ENCODE measurements around the gene LDHA. TPM values are rescaled to one million over a fixed set of nuclear protein-coding genes. Genes with fewer than 3 reads are reported as not detected.

LDHA gene
- total RNA-seq, 1 experiment from 2014 or later: 739 TPM

DNA sequence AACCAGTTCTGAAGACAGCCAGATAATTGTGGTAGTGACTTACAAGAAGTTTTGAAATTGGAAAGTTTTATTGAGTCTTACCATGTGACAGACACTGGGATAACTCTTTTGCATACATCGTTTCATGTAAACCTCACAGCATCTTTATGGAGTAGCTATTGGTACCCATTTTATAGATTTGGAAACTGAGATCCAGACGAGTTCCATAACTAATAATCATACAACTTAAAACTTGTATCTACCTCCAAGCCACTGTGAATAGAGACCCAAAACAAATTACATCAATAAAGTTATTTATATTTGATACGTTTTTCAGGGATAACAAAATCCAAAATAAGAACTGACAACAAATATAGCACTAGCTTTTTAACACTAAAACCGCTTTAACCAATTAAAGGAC is 35.7 kb upstream of the LDHA start:
- no TSS peak for BruUV-seq (replicated peaks)
- H3K4me1 Mint-ChIP-seq (ENCODE audit: insufficient read depth, unreplicated experiment): no peaks in the 10 kb centered on the region
- intact Hi-C loops (cut with micrococcal nuclease): no loop called here
- H3K9me3 Mint-ChIP-seq (ENCODE audit: unreplicated experiment): no peaks in the 10 kb centered on the region
- CTCF ChIA-PET: interaction anchor here (1.2 kb wide), 1 partner anchor 37 kb away, joined by 3 read pairs; no protein-coding TSS in a partner anchor
- DNase-seq (ENCODE audit: unreplicated experiment): no peak
- H3K4me3 Mint-ChIP-seq (ENCODE audit: unreplicated experiment): no peak overlapping the region
- H3K27me3 Mint-ChIP-seq (ENCODE audit: insufficient read depth, unreplicated experiment): no peaks in the 10 kb centered on the region
- no peak overlapping the region for H3K27ac Mint-ChIP-seq (ENCODE audit: low read depth, unreplicated experiment)
- POLR2A ChIA-PET: interaction anchor here (0.8 to 1.0 kb wide), 2 partner anchors 10 to 36 kb away, joined by 3 read pairs; partner anchors contain the start of gene LDHA
- peaks cover 98% of the 10 kb centered on the region for H3K36me3 Mint-ChIP-seq (ENCODE audit: insufficient read depth, unreplicated experiment)
- TF ChIP-seq, protein P1, sequence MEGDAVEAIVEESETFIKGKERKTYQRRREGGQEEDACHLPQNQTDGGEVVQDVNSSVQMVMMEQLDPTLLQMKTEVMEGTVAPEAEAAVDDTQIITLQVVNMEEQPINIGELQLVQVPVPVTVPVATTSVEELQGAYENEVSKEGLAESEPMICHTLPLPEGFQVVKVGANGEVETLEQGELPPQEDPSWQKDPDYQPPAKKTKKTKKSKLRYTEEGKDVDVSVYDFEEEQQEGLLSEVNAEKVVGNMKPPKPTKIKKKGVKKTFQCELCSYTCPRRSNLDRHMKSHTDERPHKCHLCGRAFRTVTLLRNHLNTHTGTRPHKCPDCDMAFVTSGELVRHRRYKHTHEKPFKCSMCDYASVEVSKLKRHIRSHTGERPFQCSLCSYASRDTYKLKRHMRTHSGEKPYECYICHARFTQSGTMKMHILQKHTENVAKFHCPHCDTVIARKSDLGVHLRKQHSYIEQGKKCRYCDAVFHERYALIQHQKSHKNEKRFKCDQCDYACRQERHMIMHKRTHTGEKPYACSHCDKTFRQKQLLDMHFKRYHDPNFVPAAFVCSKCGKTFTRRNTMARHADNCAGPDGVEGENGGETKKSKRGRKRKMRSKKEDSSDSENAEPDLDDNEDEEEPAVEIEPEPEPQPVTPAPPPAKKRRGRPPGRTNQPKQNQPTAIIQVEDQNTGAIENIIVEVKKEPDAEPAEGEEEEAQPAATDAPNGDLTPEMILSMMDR (IDR thresholded peaks at IDR 0.05; ENCODE audit: unreplicated experiment): no peak

DNA sequence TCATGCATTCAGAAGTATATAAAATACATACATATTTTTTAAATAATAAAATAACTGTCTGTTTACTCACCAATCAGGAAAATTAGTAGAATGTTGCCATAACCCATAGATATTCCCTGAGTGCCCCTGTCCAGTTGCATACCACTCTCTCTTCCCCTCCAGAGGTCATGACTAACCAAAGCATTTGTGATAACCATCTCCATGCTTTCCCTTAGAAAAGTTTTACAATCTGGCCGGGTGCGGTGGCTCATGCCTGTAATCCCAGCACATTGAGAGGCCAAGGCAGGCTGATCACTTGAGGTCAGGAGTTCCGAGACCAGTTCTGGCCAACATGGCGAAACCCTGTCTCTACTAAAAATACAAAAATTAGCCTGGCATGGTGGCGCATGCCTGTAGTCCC is 33.2 kb upstream of the LDHA start:
- Mint-ChIP-seq H3K27ac (ENCODE audit: low read depth, unreplicated experiment) (no peak overlapping the region), H3K27me3 (ENCODE audit: insufficient read depth, unreplicated experiment) (no peaks in the 10 kb centered on the region), H3K4me3 (ENCODE audit: unreplicated experiment) (no peak overlapping the region), H3K9me3 (ENCODE audit: unreplicated experiment) (no peaks in the 10 kb centered on the region), H3K36me3 (ENCODE audit: insufficient read depth, unreplicated experiment) (peaks cover 96% of the 10 kb centered on the region), H3K4me1 (ENCODE audit: insufficient read depth, unreplicated experiment) (no peaks in the 10 kb centered on the region)
- no peak for DNase-seq (ENCODE audit: unreplicated experiment)
- ChIA-PET POLR2A (interaction anchor here (0.7 kb wide), 1 partner anchor 29 kb away, joined by 3 read pairs; no protein-coding TSS in a partner anchor), CTCF (interaction anchor here (0.8 to 1.9 kb wide), 2 partner anchors 8 to 117 kb away, joined by 3 to 5 read pairs; no protein-coding TSS in a partner anchor)
- TF ChIP-seq, protein P1 (IDR thresholded peaks at IDR 0.05; ENCODE audit: unreplicated experiment): no peak
- intact Hi-C loops (cut with micrococcal nuclease): no loop called here
- BruUV-seq (replicated peaks): no TSS peak

DNA sequence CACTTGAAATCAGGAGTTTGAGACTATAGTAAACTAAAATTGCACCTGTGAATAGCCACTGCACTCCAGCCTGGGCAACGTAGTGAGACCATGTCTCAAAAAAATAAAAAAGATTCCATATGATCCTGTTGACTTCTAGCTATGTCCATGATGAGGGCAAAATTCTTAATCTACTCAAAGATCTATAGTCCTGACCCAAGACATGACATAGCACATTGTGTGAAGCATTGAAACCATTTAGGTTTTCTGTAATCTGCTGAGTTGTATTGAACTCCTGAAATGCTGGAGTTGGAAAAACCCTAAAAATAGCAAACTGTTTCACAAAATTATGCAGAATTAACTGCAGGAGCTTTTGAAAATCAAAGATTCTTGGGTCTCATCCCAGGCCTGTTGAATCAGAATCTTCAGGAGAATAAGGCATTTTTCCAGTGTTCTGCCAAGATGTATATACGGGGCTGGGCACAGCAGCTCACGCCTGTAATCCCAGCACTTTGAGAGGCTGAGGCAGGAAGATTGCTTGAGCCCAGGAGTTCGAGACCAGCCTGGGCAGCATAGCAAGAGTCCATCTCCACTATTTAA is 29.8 kb upstream of the LDHA start:
- Mint-ChIP-seq H3K4me1 (ENCODE audit: insufficient read depth, unreplicated experiment) (peaks cover 6% of the 10 kb centered on the region), H3K9me3 (ENCODE audit: unreplicated experiment) (no peaks in the 10 kb centered on the region), H3K27me3 (ENCODE audit: insufficient read depth, unreplicated experiment) (no peaks in the 10 kb centered on the region), H3K36me3 (ENCODE audit: insufficient read depth, unreplicated experiment) (peaks cover 77% of the 10 kb centered on the region), H3K4me3 (ENCODE audit: unreplicated experiment) (no peak overlapping the region), H3K27ac (ENCODE audit: low read depth, unreplicated experiment) (no peak overlapping the region)
- intact Hi-C loops (cut with micrococcal nuclease): no loop called here
- BruUV-seq (replicated peaks): no TSS peak
- CTCF ChIA-PET: interaction anchor here (0.7 to 1.0 kb wide), 3 partner anchors 16 to 120 kb away, joined by 3 to 4 read pairs (median 3); no protein-coding TSS in a partner anchor
- POLR2A ChIA-PET: interaction anchor here (1.7 kb wide), 2 partner anchors 12 to 30 kb away, joined by 6 to 8 read pairs; partner anchors contain the start of gene LDHA
- TF ChIP-seq, protein P1 (IDR thresholded peaks at IDR 0.05; ENCODE audit: unreplicated experiment): no peak
- DNase-seq (ENCODE audit: unreplicated experiment): no peak

DNA sequence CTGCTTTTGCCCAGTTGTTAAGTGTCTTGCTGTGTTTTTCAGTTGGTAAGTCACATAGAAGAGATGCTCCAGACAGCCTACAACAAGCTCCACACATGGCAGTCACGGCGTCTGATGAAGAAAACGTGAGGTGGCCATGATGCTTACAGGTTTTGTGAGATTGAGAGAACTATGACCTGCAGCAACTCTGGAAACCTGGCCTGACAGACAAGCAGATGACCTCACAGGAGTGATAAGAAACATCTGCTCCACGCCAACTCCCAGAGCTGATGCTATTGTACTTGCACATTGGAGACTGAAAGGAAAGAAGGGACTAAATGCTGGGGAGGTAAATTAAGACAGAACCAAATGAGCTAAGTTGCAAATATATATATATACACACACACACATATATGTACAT is 28.6 kb upstream of the LDHA start:
- intact Hi-C loops (cut with micrococcal nuclease): no loop called here
- Mint-ChIP-seq H3K36me3 (ENCODE audit: insufficient read depth, unreplicated experiment) (peaks cover 65% of the 10 kb centered on the region), H3K27me3 (ENCODE audit: insufficient read depth, unreplicated experiment) (no peaks in the 10 kb centered on the region), H3K27ac (ENCODE audit: low read depth, unreplicated experiment) (no peak overlapping the region), H3K4me1 (ENCODE audit: insufficient read depth, unreplicated experiment) (peaks cover 6% of the 10 kb centered on the region), H3K9me3 (ENCODE audit: unreplicated experiment) (no peaks in the 10 kb centered on the region), H3K4me3 (ENCODE audit: unreplicated experiment) (no peak overlapping the region)
- BruUV-seq (replicated peaks): no TSS peak
- ChIA-PET POLR2A (interaction anchor here (0.6 to 1.4 kb wide), 3 partner anchors 18 to 30 kb away, joined by 3 to 4 read pairs (median 3); partner anchors contain the start of gene LDHA), CTCF (interaction anchor here (0.6 to 1.1 kb wide), 4 partner anchors 122 to 1599 kb away, joined by 3 to 6 read pairs (median 4); no protein-coding TSS in a partner anchor)
- no peak for DNase-seq (ENCODE audit: unreplicated experiment)
- TF ChIP-seq, protein P1 (IDR thresholded peaks at IDR 0.05; ENCODE audit: unreplicated experiment): no peak
